ENCODE measurements around the gene MID1IP1.

Gene MID1IP1

DNA sequence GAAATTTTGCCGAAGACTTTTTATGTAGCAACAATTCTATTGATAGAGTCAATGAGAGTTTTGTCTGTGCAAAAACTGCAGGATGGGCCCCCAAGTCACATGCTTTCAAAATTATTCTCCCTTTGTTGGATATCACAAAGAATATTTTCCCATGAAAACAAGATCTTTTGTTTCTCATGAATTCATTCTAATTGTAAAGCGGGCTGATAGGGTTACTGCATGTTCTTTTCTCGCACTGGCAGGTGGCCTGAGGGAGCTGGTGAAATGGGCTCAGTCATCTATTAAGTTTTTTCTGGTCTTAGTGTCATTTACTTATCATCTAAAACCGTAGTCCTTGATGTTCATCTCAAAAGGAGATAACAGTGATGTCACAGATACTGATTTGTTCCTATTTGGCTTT lies 44.2 kb downstream of the MID1IP1 start:
- Histone ChIP-seq H3K9me3 (ENCODE audit: insufficient read depth, low read length) (no peaks in the 10 kb centered on the region), H3K79me2 (ENCODE audit: low read length) (no peaks in the 10 kb centered on the region), H3K27ac (ENCODE audit: low read length) (no peak overlapping the region), H3K27me3 (ENCODE audit: low read depth, low read length) (no peaks in the 10 kb centered on the region), H3K4me1 (ENCODE audit: low read length) (no peaks in the 10 kb centered on the region), H4K20me1 (ENCODE audit: insufficient read depth, low read length) (no peaks in the 10 kb centered on the region), H2AFZ (ENCODE audit: low read depth, low read length) (no peak overlapping the region), H3K9ac (ENCODE audit: low read length) (no peak overlapping the region), H3K4me3 (ENCODE audit: low read length) (no peak overlapping the region), H3K36me3 (replicated peaks; ENCODE audit: low read depth, low read length) (no peaks in the 10 kb centered on the region), H3K4me2 (ENCODE audit: low read length) (no peak overlapping the region)
- TF ChIP-seq EZH2phosphoT487 (IDR thresholded peaks at IDR 0.05; ENCODE audit: low read depth) = no peak
- TF ChIP-seq, protein P1, sequence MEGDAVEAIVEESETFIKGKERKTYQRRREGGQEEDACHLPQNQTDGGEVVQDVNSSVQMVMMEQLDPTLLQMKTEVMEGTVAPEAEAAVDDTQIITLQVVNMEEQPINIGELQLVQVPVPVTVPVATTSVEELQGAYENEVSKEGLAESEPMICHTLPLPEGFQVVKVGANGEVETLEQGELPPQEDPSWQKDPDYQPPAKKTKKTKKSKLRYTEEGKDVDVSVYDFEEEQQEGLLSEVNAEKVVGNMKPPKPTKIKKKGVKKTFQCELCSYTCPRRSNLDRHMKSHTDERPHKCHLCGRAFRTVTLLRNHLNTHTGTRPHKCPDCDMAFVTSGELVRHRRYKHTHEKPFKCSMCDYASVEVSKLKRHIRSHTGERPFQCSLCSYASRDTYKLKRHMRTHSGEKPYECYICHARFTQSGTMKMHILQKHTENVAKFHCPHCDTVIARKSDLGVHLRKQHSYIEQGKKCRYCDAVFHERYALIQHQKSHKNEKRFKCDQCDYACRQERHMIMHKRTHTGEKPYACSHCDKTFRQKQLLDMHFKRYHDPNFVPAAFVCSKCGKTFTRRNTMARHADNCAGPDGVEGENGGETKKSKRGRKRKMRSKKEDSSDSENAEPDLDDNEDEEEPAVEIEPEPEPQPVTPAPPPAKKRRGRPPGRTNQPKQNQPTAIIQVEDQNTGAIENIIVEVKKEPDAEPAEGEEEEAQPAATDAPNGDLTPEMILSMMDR (IDR thresholded peaks at IDR 0.05; ENCODE audit: low read depth, low read length) = no peak

DNA sequence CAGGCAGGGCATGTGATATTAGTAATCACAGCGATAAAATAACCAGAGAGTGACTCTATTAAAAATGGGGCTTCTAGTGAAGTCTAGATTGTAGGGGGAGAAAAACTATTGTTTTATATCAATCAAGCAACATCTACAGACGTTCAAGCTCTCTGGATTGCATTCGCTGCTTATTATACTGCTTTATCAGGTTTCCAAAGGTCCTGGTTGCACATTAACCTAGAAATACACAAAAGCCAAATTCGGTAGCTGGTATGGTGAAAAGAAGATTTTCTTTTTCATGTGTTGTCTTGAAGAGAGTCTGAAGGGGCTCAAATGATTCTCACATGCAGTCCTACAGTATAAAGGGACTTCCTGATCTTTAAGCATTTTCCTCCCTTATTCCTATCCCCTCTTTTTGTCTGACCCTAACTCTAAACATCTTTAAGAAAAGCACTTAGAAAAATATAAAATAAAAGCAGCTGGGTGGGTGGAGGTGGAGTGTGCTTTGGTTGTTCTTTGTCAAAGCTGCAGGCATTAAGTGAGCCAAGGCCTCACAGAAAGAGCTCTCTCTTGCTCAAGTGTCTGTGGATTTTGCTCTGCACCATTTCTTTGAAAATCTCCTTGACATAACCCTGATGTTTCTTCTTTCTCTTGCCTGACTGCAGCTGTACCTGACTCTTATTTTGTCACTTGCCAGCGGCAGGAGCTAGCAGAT lies 46.1 kb downstream of the MID1IP1 start:
- no peak overlapping the region for H3K27ac ChIP-seq (ENCODE audit: low read length)
- no peaks in the 10 kb centered on the region for H3K79me2 ChIP-seq (ENCODE audit: low read length)
- H3K9me3 ChIP-seq (ENCODE audit: insufficient read depth, low read length) = no peaks in the 10 kb centered on the region
- H4K20me1 ChIP-seq (ENCODE audit: insufficient read depth, low read length) = no peaks in the 10 kb centered on the region
- TF ChIP-seq, protein P1 (IDR thresholded peaks at IDR 0.05; ENCODE audit: low read depth, low read length) = no peak
- TF ChIP-seq EZH2phosphoT487 (IDR thresholded peaks at IDR 0.05; ENCODE audit: low read depth) = no peak
- no peaks in the 10 kb centered on the region for H3K4me1 ChIP-seq (ENCODE audit: low read length)
- no peak overlapping the region for H3K4me2 ChIP-seq (ENCODE audit: low read length)
- H3K4me3 ChIP-seq (ENCODE audit: low read length) = no peak overlapping the region
- H2AFZ ChIP-seq (ENCODE audit: low read depth, low read length) = no peak overlapping the region
- no peaks in the 10 kb centered on the region for H3K36me3 ChIP-seq (replicated peaks; ENCODE audit: low read depth, low read length)
- no peak overlapping the region for H3K9ac ChIP-seq (ENCODE audit: low read length)
- no peaks in the 10 kb centered on the region for H3K27me3 ChIP-seq (ENCODE audit: low read depth, low read length)

DNA sequence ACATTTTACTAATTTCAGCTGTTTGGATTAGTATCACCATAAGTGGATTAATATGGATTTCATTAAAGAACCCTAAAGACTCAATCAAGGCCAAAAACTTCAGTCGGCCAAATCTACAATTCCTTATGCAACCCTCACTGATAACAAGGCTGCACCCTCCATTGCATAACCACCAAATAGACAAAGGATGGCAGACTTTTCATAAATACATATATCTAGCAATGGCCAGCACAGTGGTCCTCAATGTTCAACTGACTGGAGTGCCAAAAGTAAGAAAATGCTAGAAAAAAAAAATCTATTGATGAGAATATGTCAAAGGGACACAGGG lies 46.6 kb downstream of the MID1IP1 start:
- no peaks in the 10 kb centered on the region for H3K36me3 ChIP-seq (replicated peaks; ENCODE audit: low read depth, low read length)
- H3K4me2 ChIP-seq (ENCODE audit: low read length) = no peak overlapping the region
- no peaks in the 10 kb centered on the region for H4K20me1 ChIP-seq (ENCODE audit: insufficient read depth, low read length)
- H2AFZ ChIP-seq (ENCODE audit: low read depth, low read length) = no peak overlapping the region
- H3K9ac ChIP-seq (ENCODE audit: low read length) = no peak overlapping the region
- H3K79me2 ChIP-seq (ENCODE audit: low read length) = no peaks in the 10 kb centered on the region
- H3K4me1 ChIP-seq (ENCODE audit: low read length) = no peaks in the 10 kb centered on the region
- H3K27me3 ChIP-seq (ENCODE audit: low read depth, low read length) = no peaks in the 10 kb centered on the region
- H3K27ac ChIP-seq (ENCODE audit: low read length) = no peak overlapping the region
- no peak for TF ChIP-seq EZH2phosphoT487 (IDR thresholded peaks at IDR 0.05; ENCODE audit: low read depth)
- TF ChIP-seq, protein P1 (IDR thresholded peaks at IDR 0.05; ENCODE audit: low read depth, low read length) = no peak
- no peaks in the 10 kb centered on the region for H3K9me3 ChIP-seq (ENCODE audit: insufficient read depth, low read length)
- no peak overlapping the region for H3K4me3 ChIP-seq (ENCODE audit: low read length)

DNA sequence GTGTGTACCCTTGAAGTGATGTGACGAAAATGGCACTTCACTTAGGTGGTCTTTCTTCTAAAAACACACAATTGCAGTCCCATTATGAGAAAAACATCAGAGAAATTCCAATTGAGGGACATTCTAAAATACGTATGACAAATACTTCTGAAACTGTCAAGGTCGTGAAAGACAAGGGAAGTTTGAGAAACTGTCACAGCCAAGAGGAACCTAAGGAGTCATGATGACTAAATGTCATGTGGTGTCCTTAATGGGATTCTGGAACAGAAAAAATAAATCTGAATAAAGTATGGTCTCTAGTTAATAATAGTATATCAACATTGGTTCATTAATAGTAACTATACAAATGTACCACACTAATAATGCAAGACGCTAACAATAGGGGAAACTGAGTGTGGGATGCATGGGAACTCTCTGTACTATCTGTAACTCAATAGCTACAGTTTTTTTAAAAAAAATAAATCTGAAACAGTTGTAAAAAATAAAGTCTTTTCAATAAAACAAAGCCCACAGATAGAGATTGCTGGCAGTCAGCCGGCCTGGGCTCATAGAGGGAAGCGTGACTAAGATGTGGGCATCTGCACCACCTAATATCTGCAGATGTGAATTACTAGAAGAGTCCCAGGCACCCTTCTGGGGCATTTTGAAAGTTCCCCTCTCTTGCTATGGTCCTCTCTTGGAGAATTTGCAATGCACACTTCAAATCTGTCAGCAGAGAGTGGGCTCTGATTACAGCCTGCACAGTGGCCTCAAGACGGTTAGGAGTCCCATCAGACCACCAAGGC lies 47.6 kb downstream of the MID1IP1 start:
- no peak overlapping the region for H2AFZ ChIP-seq (ENCODE audit: low read depth, low read length)
- no peaks in the 10 kb centered on the region for H3K9me3 ChIP-seq (ENCODE audit: insufficient read depth, low read length)
- H3K27ac ChIP-seq (ENCODE audit: low read length) = no peak overlapping the region
- H3K4me2 ChIP-seq (ENCODE audit: low read length) = no peak overlapping the region
- TF ChIP-seq EZH2phosphoT487 (IDR thresholded peaks at IDR 0.05; ENCODE audit: low read depth) = no peak
- TF ChIP-seq, protein P1 (IDR thresholded peaks at IDR 0.05; ENCODE audit: low read depth, low read length) = no peak
- H3K9ac ChIP-seq (ENCODE audit: low read length) = no peak overlapping the region
- H4K20me1 ChIP-seq (ENCODE audit: insufficient read depth, low read length) = no peaks in the 10 kb centered on the region
- H3K36me3 ChIP-seq (replicated peaks; ENCODE audit: low read depth, low read length) = no peaks in the 10 kb centered on the region
- H3K4me3 ChIP-seq (ENCODE audit: low read length) = no peak overlapping the region
- H3K27me3 ChIP-seq (ENCODE audit: low read depth, low read length) = no peaks in the 10 kb centered on the region
- H3K4me1 ChIP-seq (ENCODE audit: low read length) = no peaks in the 10 kb centered on the region
- no peaks in the 10 kb centered on the region for H3K79me2 ChIP-seq (ENCODE audit: low read length)
